Activated CD4-positive, alpha-beta T cell treated with anti-CD3 and anti-CD28 coated beads, Interleukin-2, amount 50 U/mL, for 16 hours (primary cell): Measurements from ENCODE around the gene TEKT5.

Source experiments
- DNase-seq: peaks from one replicate; pipeline ENCODE4 v3.0.0-alpha.2; 2020

TEKT5 gene

GRCh38 chr16:10607157-10607556 is 87.6 kb downstream of the TEKT5 start:
- no peak for DNase-seq

GRCh38 chr16:10606607-10607006 is 88.1 kb downstream of the TEKT5 start:
- no peak for DNase-seq

- no peak for DNase-seq
Observed at GRCh38 chr16:10605636-10606035, 89.1 kb downstream of the TEKT5 start.

GRCh38 chr16:10601444-10602408 is 93.0 kb downstream of the TEKT5 start:
- DNase-seq: no peak

GRCh38 chr16:10600782-10601443 is 93.8 kb downstream of the TEKT5 start:
- DNase-seq: no peak

GRCh38 chr16:10599626-10600025 is 95.1 kb downstream of the TEKT5 start:
- no peak for DNase-seq

GRCh38 chr16:10598157-10598556 is 96.6 kb downstream of the TEKT5 start:
- no peak for DNase-seq

GRCh38 chr16:10597187-10597601 is 97.5 kb downstream of the TEKT5 start:
- DNase-seq: peak; percentile 27

- DNase-seq: no peak
Observed at GRCh38 chr16:10594312-10594950, 100.3 kb downstream of the TEKT5 start.

GRCh38 chr16:10592611-10593010 is 102.1 kb downstream of the TEKT5 start:
- DNase-seq: no peak

GRCh38 chr16:10590342-10590741 is 104.4 kb downstream of the TEKT5 start:
- no peak for DNase-seq

GRCh38 chr16:10589109-10589508 is 105.6 kb downstream of the TEKT5 start:
- DNase-seq: no peak

- DNase-seq: no peak
Observed at GRCh38 chr16:10587622-10588021, 107.1 kb downstream of the TEKT5 start.

- DNase-seq: no peak
Observed at GRCh38 chr16:10584981-10585438, 109.7 kb downstream of the TEKT5 start.

- DNase-seq: no peak
Observed at GRCh38 chr16:10583269-10583668, 111.5 kb downstream of the TEKT5 start.

GRCh38 chr16:10581507-10581906 is 113.2 kb downstream of the TEKT5 start:
- no peak for DNase-seq

GRCh38 chr16:10580883-10581247 is 113.9 kb downstream of the TEKT5 start:
- no peak for DNase-seq

- no peak for DNase-seq
Observed at GRCh38 chr16:10579965-10580882, 114.5 kb downstream of the TEKT5 start, which contains the start of gene EMP2. EMP2 (minus strand) TSS chr16:10580598; CDS start chr16:10547617, 32,981 bp downstream.

GRCh38 chr16:10579575-10579964 is 115.2 kb downstream of the TEKT5 start:
- DNase-seq: no peak

GRCh38 chr16:10578474-10579316 is 116.0 kb downstream of the TEKT5 start:
- no peak for DNase-seq
